Nephron progenitor cell (in vitro differentiated cells): ENCODE results near the gene DENND1B.

Experiments used
- DNase-seq: peaks from one replicate; pipeline ENCODE4 v3.0.0; 2021
- H3K27ac Mint-ChIP-seq: 2 replicates; pipeline ENCODE4 v1.8.0; 2021; ENCODE audit warnings: mild to moderate bottlenecking, moderate library complexity, mixed read lengths
- H3K27me3 Mint-ChIP-seq: 2 replicates; pipeline ENCODE4 v1.8.0; 2021; ENCODE audit warnings: mild to moderate bottlenecking, low read depth, mixed read lengths; ENCODE audit not compliant: poor library complexity
- H3K36me3 Mint-ChIP-seq: 2 replicates; pipeline ENCODE4 v1.8.0; 2021; ENCODE audit warnings: low read depth, mixed read lengths
- H3K4me1 Mint-ChIP-seq: 2 replicates; pipeline ENCODE4 v1.8.0; 2021; ENCODE audit warnings: mixed read lengths
- H3K4me3 Mint-ChIP-seq: 2 replicates; pipeline ENCODE4 v1.8.0; 2021; ENCODE audit warnings: mild to moderate bottlenecking, moderate library complexity, mixed read lengths
- H3K9me3 Mint-ChIP-seq: 2 replicates; pipeline ENCODE4 v1.8.0; 2021; ENCODE audit warnings: mild to moderate bottlenecking, moderate library complexity, mixed read lengths
- TF ChIP-seq, protein P1 (sequence below): fragments of 200-600 bp; sonication (generic); IDR thresholded peaks from 2 replicates; pipeline ENCODE4 v1.5.0; 2021; ENCODE audit warnings: antibody characterized with exemption

The DENND1B gene

GRCh38 chr1:197744979-197745378 is 30.3 kb downstream of the DENND1B start:
- H3K27ac Mint-ChIP-seq = no peak overlapping the region
- peaks cover 5% of the 10 kb centered on the region for H3K9me3 Mint-ChIP-seq
- no peak for DNase-seq
- peaks cover 21% of the 10 kb centered on the region for H3K36me3 Mint-ChIP-seq
- no peak overlapping the region for H3K4me3 Mint-ChIP-seq
- TF ChIP-seq, protein P1, sequence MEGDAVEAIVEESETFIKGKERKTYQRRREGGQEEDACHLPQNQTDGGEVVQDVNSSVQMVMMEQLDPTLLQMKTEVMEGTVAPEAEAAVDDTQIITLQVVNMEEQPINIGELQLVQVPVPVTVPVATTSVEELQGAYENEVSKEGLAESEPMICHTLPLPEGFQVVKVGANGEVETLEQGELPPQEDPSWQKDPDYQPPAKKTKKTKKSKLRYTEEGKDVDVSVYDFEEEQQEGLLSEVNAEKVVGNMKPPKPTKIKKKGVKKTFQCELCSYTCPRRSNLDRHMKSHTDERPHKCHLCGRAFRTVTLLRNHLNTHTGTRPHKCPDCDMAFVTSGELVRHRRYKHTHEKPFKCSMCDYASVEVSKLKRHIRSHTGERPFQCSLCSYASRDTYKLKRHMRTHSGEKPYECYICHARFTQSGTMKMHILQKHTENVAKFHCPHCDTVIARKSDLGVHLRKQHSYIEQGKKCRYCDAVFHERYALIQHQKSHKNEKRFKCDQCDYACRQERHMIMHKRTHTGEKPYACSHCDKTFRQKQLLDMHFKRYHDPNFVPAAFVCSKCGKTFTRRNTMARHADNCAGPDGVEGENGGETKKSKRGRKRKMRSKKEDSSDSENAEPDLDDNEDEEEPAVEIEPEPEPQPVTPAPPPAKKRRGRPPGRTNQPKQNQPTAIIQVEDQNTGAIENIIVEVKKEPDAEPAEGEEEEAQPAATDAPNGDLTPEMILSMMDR = no peak
- H3K4me1 Mint-ChIP-seq = peaks cover 4% of the 10 kb centered on the region
- no peaks in the 10 kb centered on the region for H3K27me3 Mint-ChIP-seq

DNA sequence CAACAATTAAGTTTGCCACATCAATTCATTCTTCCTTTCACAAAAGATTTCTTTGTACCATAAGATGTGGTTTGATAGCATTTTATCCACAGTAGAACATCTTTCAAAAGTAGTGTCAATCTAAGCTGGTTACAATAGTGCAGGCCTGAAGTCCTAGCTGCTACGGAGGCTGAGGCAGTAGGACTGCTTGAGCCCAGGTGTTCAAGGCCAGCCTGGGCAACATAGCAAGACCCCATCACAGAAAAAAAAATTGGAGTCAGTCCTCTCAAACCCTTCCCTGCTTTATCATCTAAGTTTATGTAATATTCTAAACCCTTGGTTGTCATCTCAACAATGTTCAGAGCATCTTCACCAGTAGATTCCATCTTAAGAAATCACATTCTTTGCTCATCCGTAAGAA is 31.7 kb downstream of the DENND1B start:
- no peak overlapping the region for H3K27ac Mint-ChIP-seq
- peaks cover 6% of the 10 kb centered on the region for H3K4me1 Mint-ChIP-seq
- TF ChIP-seq, protein P1 = no peak
- H3K27me3 Mint-ChIP-seq = no peaks in the 10 kb centered on the region
- no peak for DNase-seq
- H3K4me3 Mint-ChIP-seq = no peak overlapping the region
- H3K9me3 Mint-ChIP-seq = peaks cover 5% of the 10 kb centered on the region
- peaks cover 21% of the 10 kb centered on the region for H3K36me3 Mint-ChIP-seq

DNA sequence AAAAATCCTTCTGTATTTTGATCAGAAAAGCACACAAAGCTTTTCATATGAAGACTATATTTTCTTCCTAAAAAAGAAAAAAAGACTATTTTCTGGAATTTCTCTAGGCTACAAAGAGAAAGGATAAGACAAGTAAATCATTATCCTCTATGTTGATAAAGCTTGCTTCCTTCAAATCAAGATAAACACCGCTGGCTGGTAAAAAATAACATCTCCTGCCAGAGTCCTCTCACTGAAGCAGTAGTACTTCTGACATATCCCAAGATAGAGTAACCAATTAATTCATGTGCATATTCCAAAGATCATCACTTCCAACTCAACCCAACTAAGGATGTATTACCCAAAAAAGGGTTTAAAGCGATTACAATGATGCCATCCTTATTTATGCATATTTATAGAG is 34.3 kb downstream of the DENND1B start:
- TF ChIP-seq, protein P1 = no peak
- no peak for DNase-seq
- H3K36me3 Mint-ChIP-seq = peaks cover 7% of the 10 kb centered on the region
- H3K9me3 Mint-ChIP-seq = peaks cover 5% of the 10 kb centered on the region
- H3K4me3 Mint-ChIP-seq = no peak overlapping the region
- no peaks in the 10 kb centered on the region for H3K27me3 Mint-ChIP-seq
- H3K4me1 Mint-ChIP-seq = peaks cover 6% of the 10 kb centered on the region
- no peak overlapping the region for H3K27ac Mint-ChIP-seq

DNA sequence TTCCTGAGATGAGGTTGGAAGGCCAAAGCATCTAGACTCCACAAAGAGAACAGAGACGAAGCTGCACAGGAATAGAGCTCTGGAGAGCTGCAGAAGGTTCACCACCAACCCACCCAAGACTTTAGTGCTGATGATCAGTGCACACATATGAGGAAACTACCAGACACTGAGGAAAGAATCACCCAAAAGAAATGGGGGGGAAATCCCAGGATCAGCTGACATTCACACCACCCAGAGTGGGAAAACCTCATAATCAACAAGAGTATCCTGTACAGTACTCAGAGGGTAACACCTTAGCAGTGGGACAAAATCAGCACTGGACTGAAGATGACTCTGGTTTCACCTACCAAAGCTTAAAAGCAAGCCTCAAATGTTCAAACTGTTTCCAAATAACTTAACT is 36.4 kb downstream of the DENND1B start:
- H3K4me1 Mint-ChIP-seq = peaks cover 6% of the 10 kb centered on the region
- H3K27me3 Mint-ChIP-seq = no peaks in the 10 kb centered on the region
- TF ChIP-seq, protein P1 = no peak
- no peak overlapping the region for H3K27ac Mint-ChIP-seq
- no peak for DNase-seq
- H3K9me3 Mint-ChIP-seq = no peaks in the 10 kb centered on the region
- peaks cover 3% of the 10 kb centered on the region for H3K36me3 Mint-ChIP-seq
- no peak overlapping the region for H3K4me3 Mint-ChIP-seq

DNA sequence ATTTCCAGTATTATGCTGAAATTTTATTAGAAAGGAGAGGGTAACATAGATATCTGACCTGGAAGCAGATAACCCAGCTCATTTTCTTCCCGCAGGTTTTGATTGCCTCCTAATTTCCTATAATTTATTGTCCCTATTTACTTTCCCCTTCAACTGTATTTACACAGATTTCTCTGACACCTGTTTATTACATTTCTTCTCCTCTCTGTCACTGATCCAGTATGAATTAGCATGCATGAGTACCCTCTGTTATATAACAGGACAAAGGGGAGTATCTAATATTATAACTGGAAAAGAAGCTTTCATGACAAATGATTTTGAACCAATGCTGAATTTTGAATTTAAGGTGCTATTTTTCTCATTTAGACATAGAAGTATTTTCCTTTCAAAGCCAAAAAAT is 37.4 kb downstream of the DENND1B start:
- H3K27me3 Mint-ChIP-seq = no peaks in the 10 kb centered on the region
- TF ChIP-seq, protein P1 = no peak
- H3K4me3 Mint-ChIP-seq = no peak overlapping the region
- H3K27ac Mint-ChIP-seq = no peak overlapping the region
- H3K36me3 Mint-ChIP-seq = no peaks in the 10 kb centered on the region
- DNase-seq = no peak
- no peaks in the 10 kb centered on the region for H3K9me3 Mint-ChIP-seq
- peaks cover 15% of the 10 kb centered on the region for H3K4me1 Mint-ChIP-seq

DNA sequence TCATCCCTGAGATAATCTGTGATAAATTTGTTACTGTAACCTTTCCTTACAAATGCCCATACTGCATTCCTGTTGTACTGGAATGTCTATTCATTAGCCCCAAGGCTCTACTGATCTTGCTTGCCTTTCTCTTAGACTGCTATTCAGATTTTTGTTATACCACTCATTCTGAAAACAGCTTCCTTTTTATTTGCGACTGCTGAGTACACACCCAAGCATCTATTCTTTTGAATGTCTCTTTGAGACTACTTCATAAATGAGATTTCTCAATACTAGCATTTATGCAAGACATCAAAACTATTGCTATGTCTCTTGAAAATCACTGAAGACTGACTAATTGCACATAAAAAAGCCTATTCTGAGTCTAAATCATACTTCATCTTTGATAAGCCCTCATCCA is 38.6 kb downstream of the DENND1B start:
- Mint-ChIP-seq H3K4me3 (no peak overlapping the region), H3K9me3 (no peaks in the 10 kb centered on the region), H3K4me1 (peaks cover 19% of the 10 kb centered on the region), H3K27ac (no peak overlapping the region), H3K36me3 (no peaks in the 10 kb centered on the region), H3K27me3 (no peaks in the 10 kb centered on the region)
- TF ChIP-seq, protein P1 = no peak
- DNase-seq = no peak
